GM12878 (cell line): ENCODE results near the gene RFC1. TPM values are rescaled to one million over a fixed set of nuclear protein-coding genes. Genes with fewer than 3 reads are reported as not detected.

ENCODE experiments used
- ATAC-seq: fragments of 200-7000 bp; cut with Tn5 transposase; 3 replicates; pipeline ENCODE4 v1.9.1; 2020; ENCODE audit warnings: mild to moderate bottlenecking, moderate library complexity
- BruUV-seq: library from RNA; stranded (reverse); fragments of 400-500 nt; replicated peaks from 2 replicates; lab custom pipeline; 2021; lab: Mats Ljungman, UMichigan
- CTCF ChIA-PET: fragments of 300-600 bp; sonication (Branson Sonifier 250); formaldehyde crosslinking; extraction: SDS; loops from one replicate; lab custom pipeline; 2021; ENCODE audit warnings: inconsistent platforms; lab: Yijun Ruan, JAX
- POLR2A ChIA-PET: fragments of 350-600 bp; formaldehyde crosslinking; extraction: SDS; loops from one replicate; lab custom pipeline; 2021; ENCODE audit warnings: inconsistent platforms; lab: Charles Lee
- RAD21 ChIA-PET: fragments of 300-600 bp; sonication (Branson Sonifier 250); formaldehyde crosslinking; loops from one replicate; lab custom pipeline; 2023; ENCODE audit warnings: antibody characterized with exemption; ENCODE audit not compliant: unreplicated experiment; lab: Charles Lee
- SMC1A ChIA-PET: fragments of 300-600 bp; sonication (Branson Sonifier 250); formaldehyde crosslinking; loops from one replicate; lab custom pipeline; 2023; ENCODE audit not compliant: unreplicated experiment, uncharacterized antibody; lab: Charles Lee
- DNase-seq: peaks from one replicate; pipeline ENCODE4 v3.0.0-alpha.2; 2011; ENCODE audit warnings: low read depth, low spot score
- FAIRE-seq: peaks from 3 replicates; lab custom pipeline; 2011; peaks lifted over from hg19 to GRCh38; lab: Jason Lieb, UNC
- H2AFZ ChIP-seq: 2 replicates; pipeline ENCODE4 v1.6.0; 2011; ENCODE audit warnings: low read depth, low read length, control low read depth; ENCODE audit not compliant: control insufficient read depth
- H3K27ac ChIP-seq: 2 replicates; pipeline ENCODE4 v1.5.1; 2011; ENCODE audit warnings: control low read depth; ENCODE audit not compliant: control insufficient read depth, insufficient read depth
- H3K27me3 ChIP-seq, 2 experiments: replicated peaks in 1 of 2; 2 replicates each; pipeline versions ENCODE4 v1.6.0 to v1.6.1; 2011; ENCODE audit warnings: low read length in 1 of 2; ENCODE audit not compliant: control insufficient read depth in 2 of 2, insufficient read depth in 2 of 2
- H3K36me3 ChIP-seq, 2 experiments: 2 replicates each; pipeline ENCODE4 v1.5.1; 2011; ENCODE audit warnings: low read length in 1 of 2; ENCODE audit not compliant: control insufficient read depth in 2 of 2, insufficient read depth in 2 of 2
- H3K4me1 ChIP-seq: 2 replicates; pipeline ENCODE4 v1.6.1; 2011; ENCODE audit warnings: mild to moderate bottlenecking, low read length, moderate library complexity, mixed read lengths; ENCODE audit not compliant: control insufficient read depth, insufficient read depth
- H3K4me2 ChIP-seq: 2 replicates; pipeline ENCODE4 v1.6.0; 2011; ENCODE audit warnings: control low read depth; ENCODE audit not compliant: control insufficient read depth, insufficient read depth
- H3K4me3 ChIP-seq: fragments of 200-600 bp; sonication (generic); 2 replicates; pipeline ENCODE4 v1.5.1; 2016
- H3K79me2 ChIP-seq: 2 replicates; pipeline ENCODE4 v1.6.0; 2011; ENCODE audit warnings: low read length; ENCODE audit not compliant: control insufficient read depth, insufficient read depth
- H3K9ac ChIP-seq: 2 replicates; pipeline ENCODE4 v1.8.0; 2011; ENCODE audit warnings: low read length, control low read depth, mixed read lengths; ENCODE audit not compliant: control insufficient read depth, insufficient read depth
- H3K9me3 ChIP-seq: replicated peaks from 3 replicates; pipeline ENCODE4 v1.5.1; 2011; ENCODE audit warnings: mild to moderate bottlenecking, low read length; ENCODE audit not compliant: control insufficient read depth, insufficient read depth
- H4K20me1 ChIP-seq: 2 replicates; pipeline ENCODE4 v1.6.0; 2011; ENCODE audit not compliant: control insufficient read depth, insufficient read depth
- BHLHE40 ChIP-seq, 2 experiments: fragments of 450-650 bp in 1 of 2; IDR thresholded peaks; 2 replicates each; pipeline ENCODE4 v1.6.1; 2011 to 2017; ENCODE audit warnings: low read depth in 2 of 2, borderline replicate concordance in 1 of 2, improper control_type of control experiment in 1 of 2, low read length in 1 of 2, mild to moderate bottlenecking in 1 of 2
- CEBPB ChIP-seq, 2 experiments: fragments of 150-350 bp in 1 of 2; IDR thresholded peaks; 2 replicates each; pipeline ENCODE4 v1.6.1; 2012 to 2014; ENCODE audit warnings: low read depth in 2 of 2, low read length in 2 of 2, borderline replicate concordance in 1 of 2, inconsistent platforms in 1 of 2
- IRF4 ChIP-seq: IDR thresholded peaks from 2 replicates; pipeline ENCODE4 v1.6.1; 2011; ENCODE audit warnings: low read depth, low read length
- JUNB ChIP-seq: IDR thresholded peaks from 2 replicates; pipeline ENCODE4 v1.6.1; 2016; ENCODE audit warnings: antibody characterized with exemption, mild to moderate bottlenecking
- KDM1A ChIP-seq: fragments of 200-600 bp; sonication (generic); IDR thresholded peaks from 2 replicates; pipeline ENCODE4 v1.6.1; 2016; ENCODE audit warnings: borderline replicate concordance
- MYB ChIP-seq: fragments of 150-350 bp; IDR thresholded peaks from 2 replicates; pipeline ENCODE4 v1.6.1; 2014; ENCODE audit warnings: mild to moderate bottlenecking, low read depth, low read length, borderline replicate concordance
- SMAD1 ChIP-seq: fragments of 450-650 bp; IDR thresholded peaks from 2 replicates; pipeline ENCODE4 v1.6.1; 2018; ENCODE audit warnings: mild to moderate bottlenecking, low read depth; ENCODE audit not compliant: partially characterized antibody
- SPI1 ChIP-seq: IDR thresholded peaks from 2 replicates; pipeline ENCODE4 v1.6.1; 2011; ENCODE audit warnings: low read depth, mild to moderate bottlenecking, low read length, moderate library complexity, borderline replicate concordance; ENCODE audit not compliant: insufficient read depth
- SUPT20H ChIP-seq: IDR thresholded peaks from 2 replicates; pipeline ENCODE4 v1.6.1; 2011; ENCODE audit warnings: low read depth, mild to moderate bottlenecking, low read length, moderate library complexity, borderline replicate concordance; ENCODE audit not compliant: control insufficient read depth
- SUZ12 ChIP-seq: fragments of 200-600 bp; sonication (generic); IDR thresholded peaks from one replicate; pipeline ENCODE4 v1.6.1; 2018; ENCODE audit warnings: antibody characterized with exemption, mild to moderate bottlenecking; ENCODE audit not compliant: unreplicated experiment
- TARDBP ChIP-seq: IDR thresholded peaks from 2 replicates; pipeline ENCODE4 v1.6.1; 2016; ENCODE audit warnings: borderline replicate concordance
- TBL1XR1 ChIP-seq: IDR thresholded peaks from 2 replicates; pipeline ENCODE4 v1.6.1; 2012; ENCODE audit warnings: low read depth, low read length, improper control_type of control experiment
- WGBS: methylation state at CpG from one replicate; pipeline ENCODE4 v1.1.6; 2016; ENCODE audit warnings: low lambda C conversion rate; ENCODE audit not compliant: insufficient replicate concordance, insufficient coverage; ENCODE audit errors: missing lambda C conversion rate; 5-methylcytosine and 5-hydroxymethylcytosine counted together
- in situ Hi-C: fragments of 300-500 bp; cut with MboI; formaldehyde crosslinking; loops from 9 replicates; pipeline ENCODE4 v1.14.3; 2018; ENCODE audit warnings: mixed read lengths
- intact Hi-C: fragments of 100-400 bp; cut with micrococcal nuclease; formaldehyde crosslinking; loops from one replicate; pipeline ENCODE4 v1.14.2; 2022; ENCODE audit not compliant: unreplicated experiment
- polyA plus RNA-seq, 11 experiments: library from polyadenylated mRNA; depleted of rRNA in 4 of 11; unstranded in 6 of 11; stranded (reverse) in 5 of 11; fragments of >200 nt; fragmentation: Nextera tagmentation in 4 of 11; fragmentation: Illumina TruSeq in 1 of 11; extraction: Ambion mirVana in 4 of 11; extraction: Trizol in 1 of 11; gene quantifications; 1 replicate in 1 of 11; 2 replicates in 10 of 11; pipeline versions ENCODE4 v1.2.1 to v1.2.3, GENCODE V29; 2011 to 2016; ENCODE audit warnings: inconsistent platforms in 2 of 11, missing spikeins in 2 of 11, low read depth in 1 of 11
- total RNA-seq, 4 experiments: library from RNA; depleted of rRNA in 3 of 4; stranded (reverse); fragments of >200 nt in 3 of 4; fragmentation: Illumina TruSeq in 1 of 4; extraction: Trizol in 1 of 4; gene quantifications; 2 replicates each; pipeline versions ENCODE4 v1.2.1 to v1.2.3, GENCODE V29; 2013 to 2021
- TF ChIP-seq, protein P1 (sequence below): IDR thresholded peaks from 2 replicates; pipeline ENCODE4 v1.6.1; 2011; ENCODE audit warnings: borderline replicate concordance, low read depth, mild to moderate bottlenecking, moderate library complexity, mixed read lengths, low read length; ENCODE audit not compliant: insufficient read depth; ENCODE audit errors: extremely low read length
- TF ChIP-seq, protein P2 (sequence below): IDR thresholded peaks from 2 replicates; pipeline ENCODE4 v1.6.1; 2011; ENCODE audit warnings: low read depth, low read length, improper control_type of control experiment, borderline replicate concordance

The RFC1 gene
- total and polyA plus RNA-seq, 10 of the 15 experiments (the other 5 are each of a cell fraction or from before 2014, with no cell fraction given): 22.5 to 67.8 (median 40.3) TPM

DNA sequence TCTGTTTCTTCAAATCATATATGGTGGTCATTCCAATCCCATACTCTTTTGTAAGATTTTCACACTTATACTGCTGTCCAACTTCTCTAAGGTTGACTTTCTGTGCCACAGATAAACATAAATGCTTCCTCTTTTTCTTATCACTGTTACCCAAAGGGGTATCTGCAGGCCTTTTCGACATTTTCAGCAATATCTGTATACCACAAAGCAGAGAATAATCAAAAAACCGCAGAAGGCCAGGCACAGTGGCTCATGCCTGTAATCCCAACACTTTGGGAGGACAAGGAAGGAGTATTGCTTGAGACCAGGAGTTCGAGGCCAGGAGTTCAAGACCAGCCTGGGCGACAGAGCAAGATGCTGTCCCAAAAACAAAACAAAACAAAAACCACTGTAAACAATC is 3.1 kb upstream of the RFC1 start:
- ChIA-PET SMC1A (no interaction called here), RAD21 (no interaction called here), CTCF (interaction anchor here (0.6 to 0.7 kb wide), 2 partner anchors 195 to 223 kb away, joined by 3 read pairs; no protein-coding TSS in a partner anchor), POLR2A (interaction anchor here (0.7 kb wide), 1 partner anchor 1003 kb away, joined by 6 read pairs; no protein-coding TSS in a partner anchor)
- FAIRE-seq (no peak), ATAC-seq (no peak), DNase-seq (no peak)
- intact Hi-C loops: no loop called here
- Histone ChIP-seq H3K4me2 (no peak overlapping the region), H3K9me3 (peaks cover 4% of the 10 kb centered on the region; the same call in 2 of the 3 replicates), H3K4me3 (no peak overlapping the region), H2AFZ (no peak overlapping the region), H3K4me1 (no peaks in the 10 kb centered on the region), H3K9ac (no peak overlapping the region), H3K27ac (no peak overlapping the region), H3K36me3 (no peaks in the 10 kb centered on the region), H4K20me1 (no peaks in the 10 kb centered on the region), H3K27me3 (no peaks in the 10 kb centered on the region), H3K79me2 (peaks cover 18% of the 10 kb centered on the region)
- 22% methylated on average over 4 of the region's 4 CpGs for WGBS
- BruUV-seq: no TSS peak
- in situ Hi-C loops: loop anchor here (25.0 kb wide), 1 partner anchor 1818 kb away; no protein-coding TSS in a partner anchor
- TF ChIP-seq IRF4 (no peak), JUNB (no peak), CEBPB (IDR thresholded peaks at IDR 0.05; ENCODE audit: borderline replicate concordance in 1 of 2, low read depth in 2 of 2, low read length in 2 of 2) (no peak), TARDBP (no peak), SUPT20H (no peak), SUZ12 (no peak)

DNA sequence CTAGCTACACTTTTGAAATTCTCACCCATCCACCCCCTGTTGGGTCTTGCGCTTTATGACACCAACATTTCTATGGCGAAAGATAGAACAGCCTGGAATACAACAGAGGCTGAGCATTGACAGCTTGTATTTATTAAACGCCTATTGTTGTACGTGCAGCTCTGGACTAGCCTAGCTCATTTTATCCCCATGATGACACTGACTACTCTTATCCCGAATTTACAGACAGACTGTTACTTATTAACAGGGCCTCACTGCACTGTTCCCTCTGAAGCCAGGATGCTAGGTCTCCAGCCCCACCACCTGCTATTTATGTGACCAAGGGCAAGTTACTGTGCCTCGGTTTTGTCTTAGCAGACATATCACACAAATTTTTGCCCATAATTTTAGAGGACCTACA is 1.0 kb upstream of the RFC1 start:
- intact Hi-C loops (no loop called here), in situ Hi-C loops (loop anchor here (25.0 kb wide), 1 partner anchor 1820 kb away; no protein-coding TSS in a partner anchor)
- ChIA-PET POLR2A (interaction anchor here (4.4 kb wide), 1 partner anchor 12 kb away, joined by 27 read pairs; no protein-coding TSS in a partner anchor), SMC1A (interaction anchor here (1.1 to 5.6 kb wide), 4 partner anchors 12 to 38 kb away, joined by 3 to 51 read pairs (median 18); no protein-coding TSS in a partner anchor), RAD21 (interaction anchor here (0.6 to 3.8 kb wide), 3 partner anchors 14 to 464 kb away, joined by 4 to 18 read pairs (median 7); partner anchors contain the start of gene WDR19), CTCF (interaction anchor here (1.2 to 1.4 kb wide), 4 partner anchors 9 to 43 kb away, joined by 3 to 8 read pairs (median 4); no protein-coding TSS in a partner anchor)
- Histone ChIP-seq H3K9me3 (peaks cover 4% of the 10 kb centered on the region; the same call in 2 of the 3 replicates), H4K20me1 (no peaks in the 10 kb centered on the region), H2AFZ (no peak overlapping the region), H3K27ac (no peak overlapping the region), H3K4me1 (peaks cover 3% of the 10 kb centered on the region; the same call in 1 of the 2 replicates), H3K27me3 (no peaks in the 10 kb centered on the region), H3K4me3 (no peak overlapping the region), H3K36me3 (no peaks in the 10 kb centered on the region), H3K9ac (no peak overlapping the region), H3K79me2 (peaks cover 37% of the 10 kb centered on the region), H3K4me2 (no peak overlapping the region)
- WGBS: 80% methylated on average over 6 of the region's 6 CpGs
- TF ChIP-seq JUNB (no peak), MYB (no peak), BHLHE40 (IDR thresholded peaks at IDR 0.05; ENCODE audit: borderline replicate concordance in 1 of 2, low read depth in 2 of 2, low read length in 1 of 2) (no peak), KDM1A (no peak), SPI1 (no peak), TBL1XR1 (no peak), SMAD1 (no peak)
- TF ChIP-seq, protein P1, sequence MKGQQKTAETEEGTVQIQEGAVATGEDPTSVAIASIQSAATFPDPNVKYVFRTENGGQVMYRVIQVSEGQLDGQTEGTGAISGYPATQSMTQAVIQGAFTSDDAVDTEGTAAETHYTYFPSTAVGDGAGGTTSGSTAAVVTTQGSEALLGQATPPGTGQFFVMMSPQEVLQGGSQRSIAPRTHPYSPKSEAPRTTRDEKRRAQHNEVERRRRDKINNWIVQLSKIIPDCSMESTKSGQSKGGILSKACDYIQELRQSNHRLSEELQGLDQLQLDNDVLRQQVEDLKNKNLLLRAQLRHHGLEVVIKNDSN: no peak
- TF ChIP-seq, protein P2, sequence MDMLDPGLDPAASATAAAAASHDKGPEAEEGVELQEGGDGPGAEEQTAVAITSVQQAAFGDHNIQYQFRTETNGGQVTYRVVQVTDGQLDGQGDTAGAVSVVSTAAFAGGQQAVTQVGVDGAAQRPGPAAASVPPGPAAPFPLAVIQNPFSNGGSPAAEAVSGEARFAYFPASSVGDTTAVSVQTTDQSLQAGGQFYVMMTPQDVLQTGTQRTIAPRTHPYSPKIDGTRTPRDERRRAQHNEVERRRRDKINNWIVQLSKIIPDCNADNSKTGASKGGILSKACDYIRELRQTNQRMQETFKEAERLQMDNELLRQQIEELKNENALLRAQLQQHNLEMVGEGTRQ: no peak
- no TSS peak for BruUV-seq
- ATAC-seq (no peak), FAIRE-seq (no peak), DNase-seq (no peak)
